ENCODE measurements around the gene MAPKAP1. TPM values are rescaled to one million over a fixed set of nuclear protein-coding genes. Genes with fewer than 3 reads are reported as not detected.

MAPKAP1 gene
- total and polyA plus RNA-seq, 2 of the 13 experiments (the other 11 are each of a cell fraction or from before 2014, with no cell fraction given) = 45.0 to 64.3 TPM

DNA sequence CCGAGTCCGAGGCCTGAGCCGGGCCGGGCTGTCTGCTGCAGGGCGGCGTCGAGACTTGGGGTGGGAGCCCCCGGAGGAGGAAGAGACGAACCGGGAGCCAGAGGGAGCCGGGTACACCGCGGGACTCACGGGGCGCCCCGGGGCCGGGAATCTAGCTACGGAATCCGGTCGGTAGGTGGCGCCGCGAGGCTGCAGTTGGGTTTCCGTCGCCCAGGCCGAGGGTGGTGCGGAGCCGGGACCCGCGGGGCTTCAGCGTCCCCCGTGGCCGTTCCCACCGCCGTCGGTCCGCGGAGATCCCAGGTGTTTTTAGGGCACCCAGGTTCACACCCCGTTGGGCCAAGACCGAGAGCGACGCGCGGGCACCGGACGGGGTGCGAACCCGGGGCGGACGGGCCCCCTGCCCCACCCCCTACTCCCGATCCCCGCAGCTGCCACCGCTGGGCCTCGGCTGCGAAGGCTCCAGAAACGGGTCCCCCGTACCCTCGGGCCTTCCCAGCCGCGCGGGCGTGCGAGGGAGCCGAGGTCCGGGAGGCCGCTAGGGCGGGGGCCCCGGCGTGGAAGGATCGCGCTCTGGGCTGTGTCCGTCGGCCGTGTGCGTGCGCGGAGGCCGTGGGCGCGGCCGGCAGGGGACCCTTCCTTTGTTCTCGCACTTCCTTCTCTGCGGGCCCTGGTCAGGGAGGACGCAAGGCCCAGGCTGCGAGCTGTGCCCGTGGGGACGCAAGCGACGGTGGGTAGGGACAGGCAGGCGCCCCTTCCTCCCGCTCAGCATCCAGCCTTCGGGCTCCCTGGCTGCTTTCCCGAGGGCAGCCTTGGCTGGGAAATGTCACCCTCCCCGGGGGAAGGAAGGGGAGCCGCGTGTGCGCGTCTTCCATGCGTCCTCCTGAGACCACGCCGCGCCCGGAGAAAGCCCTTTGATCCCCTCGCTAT is 298.8 kb downstream of the MAPKAP1 start (continued):
- TF ChIP-seq ZNF34 (CRISPR knock-in tag; IDR thresholded peaks at IDR 0.05; ENCODE audit: borderline replicate concordance) (no peak), TARDBP (CRISPR knock-in tag; IDR thresholded peaks at IDR 0.05) (0 out of 2 replicates have a peak, but pooled peaks have one; percentile 18), ZNF724P (CRISPR knock-in tag; IDR thresholded peaks at IDR 0.05; ENCODE audit: borderline replicate concordance) (no peak), NFIB (CRISPR knock-in tag; IDR thresholded peaks at IDR 0.05; ENCODE audit: borderline replicate concordance) (no peak), SMAD3 (CRISPR knock-in tag; IDR thresholded peaks at IDR 0.05) (no peak), ZNF232 (CRISPR knock-in tag; IDR thresholded peaks at IDR 0.05; ENCODE audit: borderline replicate concordance) (no peak), GATAD2A (CRISPR knock-in tag; IDR thresholded peaks at IDR 0.05) (no peak), MEF2D (CRISPR knock-in tag; IDR thresholded peaks at IDR 0.05) (no peak), XRCC5 (optimal IDR thresholded peaks at IDR 0.05; ENCODE audit: low read length) (no peak), ONECUT2 (CRISPR knock-in tag; IDR thresholded peaks at IDR 0.05) (no peak), ZNF703 (CRISPR knock-in tag; IDR thresholded peaks at IDR 0.05; ENCODE audit: borderline replicate concordance) (no peak), ZFP41 (CRISPR knock-in tag; IDR thresholded peaks at IDR 0.05; ENCODE audit: borderline replicate concordance) (no peak)
- TF ChIP-seq, protein P1, sequence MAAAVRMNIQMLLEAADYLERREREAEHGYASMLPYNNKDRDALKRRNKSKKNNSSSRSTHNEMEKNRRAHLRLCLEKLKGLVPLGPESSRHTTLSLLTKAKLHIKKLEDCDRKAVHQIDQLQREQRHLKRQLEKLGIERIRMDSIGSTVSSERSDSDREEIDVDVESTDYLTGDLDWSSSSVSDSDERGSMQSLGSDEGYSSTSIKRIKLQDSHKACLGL (CRISPR knock-in tag; IDR thresholded peaks at IDR 0.05) = no peak
- TF ChIP-seq, protein P2, sequence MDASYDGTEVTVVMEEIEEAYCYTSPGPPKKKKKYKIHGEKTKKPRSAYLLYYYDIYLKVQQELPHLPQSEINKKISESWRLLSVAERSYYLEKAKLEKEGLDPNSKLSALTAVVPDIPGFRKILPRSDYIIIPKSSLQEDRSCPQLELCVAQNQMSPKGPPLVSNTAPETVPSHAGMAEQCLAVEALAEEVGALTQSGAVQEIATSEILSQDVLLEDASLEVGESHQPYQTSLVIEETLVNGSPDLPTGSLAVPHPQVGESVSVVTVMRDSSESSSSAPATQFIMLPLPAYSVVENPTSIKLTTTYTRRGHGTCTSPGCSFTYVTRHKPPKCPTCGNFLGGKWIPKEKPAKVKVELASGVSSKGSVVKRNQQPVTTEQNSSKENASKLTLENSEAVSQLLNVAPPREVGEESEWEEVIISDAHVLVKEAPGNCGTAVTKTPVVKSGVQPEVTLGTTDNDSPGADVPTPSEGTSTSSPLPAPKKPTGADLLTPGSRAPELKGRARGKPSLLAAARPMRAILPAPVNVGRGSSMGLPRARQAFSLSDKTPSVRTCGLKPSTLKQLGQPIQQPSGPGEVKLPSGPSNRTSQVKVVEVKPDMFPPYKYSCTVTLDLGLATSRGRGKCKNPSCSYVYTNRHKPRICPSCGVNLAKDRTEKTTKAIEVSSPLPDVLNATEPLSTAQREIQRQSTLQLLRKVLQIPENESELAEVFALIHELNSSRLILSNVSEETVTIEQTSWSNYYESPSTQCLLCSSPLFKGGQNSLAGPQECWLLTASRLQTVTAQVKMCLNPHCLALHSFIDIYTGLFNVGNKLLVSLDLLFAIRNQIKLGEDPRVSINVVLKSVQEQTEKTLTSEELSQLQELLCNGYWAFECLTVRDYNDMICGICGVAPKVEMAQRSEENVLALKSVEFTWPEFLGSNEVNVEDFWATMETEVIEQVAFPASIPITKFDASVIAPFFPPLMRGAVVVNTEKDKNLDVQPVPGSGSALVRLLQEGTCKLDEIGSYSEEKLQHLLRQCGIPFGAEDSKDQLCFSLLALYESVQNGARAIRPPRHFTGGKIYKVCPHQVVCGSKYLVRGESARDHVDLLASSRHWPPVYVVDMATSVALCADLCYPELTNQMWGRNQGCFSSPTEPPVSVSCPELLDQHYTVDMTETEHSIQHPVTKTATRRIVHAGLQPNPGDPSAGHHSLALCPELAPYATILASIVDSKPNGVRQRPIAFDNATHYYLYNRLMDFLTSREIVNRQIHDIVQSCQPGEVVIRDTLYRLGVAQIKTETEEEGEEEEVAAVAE (CRISPR knock-in tag; IDR thresholded peaks at IDR 0.05; ENCODE audit: borderline replicate concordance) = no peak
- TF ChIP-seq, protein P3, sequence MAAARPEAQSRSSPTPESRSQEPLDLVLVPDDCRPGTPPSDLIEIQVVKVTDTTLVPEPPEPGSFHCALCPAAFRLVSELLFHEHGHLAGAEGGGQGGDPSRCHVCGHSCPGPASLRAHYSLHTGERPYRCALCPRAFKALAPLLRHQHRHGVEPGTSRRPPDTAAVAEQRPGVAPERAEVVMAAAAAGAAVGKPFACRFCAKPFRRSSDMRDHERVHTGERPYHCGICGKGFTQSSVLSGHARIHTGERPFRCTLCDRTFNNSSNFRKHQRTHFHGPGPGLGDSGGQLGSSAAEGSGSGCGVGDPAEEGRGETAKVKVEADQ (CRISPR knock-in tag; IDR thresholded peaks at IDR 0.05; ENCODE audit: borderline replicate concordance) = no peak
- TF ChIP-seq, protein P4, sequence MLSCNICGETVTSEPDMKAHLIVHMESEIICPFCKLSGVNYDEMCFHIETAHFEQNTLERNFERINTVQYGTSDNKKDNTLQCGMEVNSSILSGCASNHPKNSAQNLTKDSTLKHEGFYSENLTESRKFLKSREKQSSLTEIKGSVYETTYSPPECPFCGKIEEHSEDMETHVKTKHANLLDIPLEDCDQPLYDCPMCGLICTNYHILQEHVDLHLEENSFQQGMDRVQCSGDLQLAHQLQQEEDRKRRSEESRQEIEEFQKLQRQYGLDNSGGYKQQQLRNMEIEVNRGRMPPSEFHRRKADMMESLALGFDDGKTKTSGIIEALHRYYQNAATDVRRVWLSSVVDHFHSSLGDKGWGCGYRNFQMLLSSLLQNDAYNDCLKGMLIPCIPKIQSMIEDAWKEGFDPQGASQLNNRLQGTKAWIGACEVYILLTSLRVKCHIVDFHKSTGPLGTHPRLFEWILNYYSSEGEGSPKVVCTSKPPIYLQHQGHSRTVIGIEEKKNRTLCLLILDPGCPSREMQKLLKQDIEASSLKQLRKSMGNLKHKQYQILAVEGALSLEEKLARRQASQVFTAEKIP (CRISPR knock-in tag; IDR thresholded peaks at IDR 0.05; ENCODE audit: borderline replicate concordance) = no peak

Measured in HepG2 (cell line).